A549 (cell line): ENCODE measurements around the gene SOX6.

ENCODE experiments used
- JUN ChIP-seq, 2 experiments: fragments of >200 bp; sonication (Bioruptor Twin); formaldehyde crosslinking; IDR thresholded peaks; 2 replicates in 1 of 2; 3 replicates in 1 of 2; pipeline ENCODE4 v1.6.1; 2016 to 2017
- NPAS2 ChIP-seq: fragments of 250-450 bp; sonication (Bioruptor Pico); IDR thresholded peaks from 2 replicates; pipeline ENCODE4 v1.8.0; 2022; ENCODE audit warnings: mild to moderate bottlenecking, moderate library complexity, borderline replicate concordance
- PHF8 ChIP-seq: fragments of 200-600 bp; sonication (generic); IDR thresholded peaks from 2 replicates; pipeline ENCODE4 v1.6.1; 2016; ENCODE audit warnings: low read depth, mild to moderate bottlenecking, antibody characterized with exemption, moderate library complexity, borderline replicate concordance
- POLR2A ChIP-seq: IDR thresholded peaks from 2 replicates; pipeline ENCODE4 v1.6.1; 2012; ENCODE audit warnings: mild to moderate bottlenecking, low read length
- SREBF2 ChIP-seq: fragments of 450-650 bp; IDR thresholded peaks from 2 replicates; pipeline ENCODE4 v1.6.1; 2014; ENCODE audit warnings: mild to moderate bottlenecking, moderate library complexity
- TFCP2L1 ChIP-seq: fragments of 250-450 bp; sonication (Bioruptor Pico); IDR thresholded peaks from 2 replicates; pipeline ENCODE4 v1.5.0; 2021; ENCODE audit warnings: mild to moderate bottlenecking
- TF ChIP-seq, protein P1 (sequence below): fragments of >200 bp; sonication (Bioruptor Twin); formaldehyde crosslinking; IDR thresholded peaks from 3 replicates; pipeline ENCODE4 v1.5.1; 2016
- TF ChIP-seq, protein P2 (sequence below): fragments of >200 bp; sonication (Bioruptor Twin); formaldehyde crosslinking; IDR thresholded peaks from 3 replicates; pipeline ENCODE4 v1.6.1; 2016

DNA sequence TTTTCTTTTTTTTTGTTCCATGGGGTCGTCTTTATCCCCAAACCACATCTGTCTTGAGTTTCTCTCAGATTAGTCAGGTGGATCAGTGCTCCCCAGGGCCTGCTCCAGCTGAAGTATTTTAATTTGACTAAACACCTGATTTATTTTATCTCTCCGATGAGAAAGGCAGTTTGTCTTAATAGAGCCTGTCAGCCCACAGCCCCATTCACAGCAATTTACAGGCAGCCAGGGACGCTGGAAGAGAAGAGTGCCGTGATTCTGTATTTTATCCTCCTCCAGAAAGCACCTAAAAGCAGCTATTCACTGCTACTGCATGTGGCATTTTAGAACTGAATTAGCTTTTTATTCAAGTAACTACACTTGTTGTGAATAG lies 164.5 kb downstream of the SOX6 start:
- no peak for TF ChIP-seq SREBF2
- TF ChIP-seq JUN (IDR thresholded peaks at IDR 0.05): no peak
- TF ChIP-seq, protein P1, sequence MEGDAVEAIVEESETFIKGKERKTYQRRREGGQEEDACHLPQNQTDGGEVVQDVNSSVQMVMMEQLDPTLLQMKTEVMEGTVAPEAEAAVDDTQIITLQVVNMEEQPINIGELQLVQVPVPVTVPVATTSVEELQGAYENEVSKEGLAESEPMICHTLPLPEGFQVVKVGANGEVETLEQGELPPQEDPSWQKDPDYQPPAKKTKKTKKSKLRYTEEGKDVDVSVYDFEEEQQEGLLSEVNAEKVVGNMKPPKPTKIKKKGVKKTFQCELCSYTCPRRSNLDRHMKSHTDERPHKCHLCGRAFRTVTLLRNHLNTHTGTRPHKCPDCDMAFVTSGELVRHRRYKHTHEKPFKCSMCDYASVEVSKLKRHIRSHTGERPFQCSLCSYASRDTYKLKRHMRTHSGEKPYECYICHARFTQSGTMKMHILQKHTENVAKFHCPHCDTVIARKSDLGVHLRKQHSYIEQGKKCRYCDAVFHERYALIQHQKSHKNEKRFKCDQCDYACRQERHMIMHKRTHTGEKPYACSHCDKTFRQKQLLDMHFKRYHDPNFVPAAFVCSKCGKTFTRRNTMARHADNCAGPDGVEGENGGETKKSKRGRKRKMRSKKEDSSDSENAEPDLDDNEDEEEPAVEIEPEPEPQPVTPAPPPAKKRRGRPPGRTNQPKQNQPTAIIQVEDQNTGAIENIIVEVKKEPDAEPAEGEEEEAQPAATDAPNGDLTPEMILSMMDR: no peak
- TF ChIP-seq, protein P2, sequence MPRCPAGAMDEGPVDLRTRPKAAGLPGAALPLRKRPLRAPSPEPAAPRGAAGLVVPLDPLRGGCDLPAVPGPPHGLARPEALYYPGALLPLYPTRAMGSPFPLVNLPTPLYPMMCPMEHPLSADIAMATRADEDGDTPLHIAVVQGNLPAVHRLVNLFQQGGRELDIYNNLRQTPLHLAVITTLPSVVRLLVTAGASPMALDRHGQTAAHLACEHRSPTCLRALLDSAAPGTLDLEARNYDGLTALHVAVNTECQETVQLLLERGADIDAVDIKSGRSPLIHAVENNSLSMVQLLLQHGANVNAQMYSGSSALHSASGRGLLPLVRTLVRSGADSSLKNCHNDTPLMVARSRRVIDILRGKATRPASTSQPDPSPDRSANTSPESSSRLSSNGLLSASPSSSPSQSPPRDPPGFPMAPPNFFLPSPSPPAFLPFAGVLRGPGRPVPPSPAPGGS: no peak
- TF ChIP-seq POLR2A: no peak
- no peak for TF ChIP-seq NPAS2 (CRISPR knock-in tag)
- TF ChIP-seq TFCP2L1 (CRISPR knock-in tag): no peak
- TF ChIP-seq PHF8: no peak
